HFFc6 (cell line): ENCODE results near the gene AGAP4. TPM values are rescaled to one million over a fixed set of nuclear protein-coding genes. Genes with fewer than 3 reads are reported as not detected.
"Not testable (repeated sequence)": the region's sequence is repeated elsewhere in the genome, so short reads cannot be mapped to it uniquely, and the experiment has no call there.

ENCODE experiments used
- DNase-seq: peaks from one replicate; pipeline ENCODE4 v3.0.0-alpha.2; 2018
- H3K27ac Mint-ChIP-seq: 2 replicates; pipeline ENCODE4 v1.8.0; 2020; ENCODE audit warnings: mild to moderate bottlenecking, mixed read lengths
- H3K27me3 Mint-ChIP-seq: 2 replicates; pipeline ENCODE4 v1.8.0; 2021; ENCODE audit warnings: mild to moderate bottlenecking, moderate library complexity, mixed read lengths; ENCODE audit not compliant: insufficient read depth
- H3K36me3 Mint-ChIP-seq: 2 replicates; pipeline ENCODE4 v1.8.0; 2021; ENCODE audit warnings: low read depth, mixed read lengths
- H3K4me1 Mint-ChIP-seq: 2 replicates; pipeline ENCODE4 v1.8.0; 2020; ENCODE audit warnings: low read depth, mixed read lengths
- H3K4me3 Mint-ChIP-seq: 2 replicates; pipeline ENCODE4 v1.8.0; 2020; ENCODE audit warnings: mild to moderate bottlenecking, moderate library complexity, mixed read lengths
- H3K9me3 Mint-ChIP-seq: 2 replicates; pipeline ENCODE4 v1.8.0; 2020; ENCODE audit warnings: mild to moderate bottlenecking, mixed read lengths
- long read RNA-seq: library from polyadenylated mRNA; unstranded; transcript quantifications from one replicate; pipeline ENCODE4 v2.0.0, GENCODE V29; 2019
- total RNA-seq, 6 experiments: library from RNA; stranded (reverse); fragmentation: NEBNext Ultra II Directional; extraction: Animal tissue kit (Norgen Biotek cat#: 25700); gene quantifications; 2 replicates in 1 of 6; 3 replicates in 5 of 6; pipeline ENCODE4 v1.2.3, GENCODE V29; 2021

AGAP4 gene
- total RNA-seq: 1 to 10 TPM; 3.5 to 7.4 (median 5.1) TPM
- long read RNA-seq, partial matches to known transcripts: 0 of 1 reads
- long read RNA-seq, other reads (novel, unspliced or antisense): 1 of 1 reads

DNA sequence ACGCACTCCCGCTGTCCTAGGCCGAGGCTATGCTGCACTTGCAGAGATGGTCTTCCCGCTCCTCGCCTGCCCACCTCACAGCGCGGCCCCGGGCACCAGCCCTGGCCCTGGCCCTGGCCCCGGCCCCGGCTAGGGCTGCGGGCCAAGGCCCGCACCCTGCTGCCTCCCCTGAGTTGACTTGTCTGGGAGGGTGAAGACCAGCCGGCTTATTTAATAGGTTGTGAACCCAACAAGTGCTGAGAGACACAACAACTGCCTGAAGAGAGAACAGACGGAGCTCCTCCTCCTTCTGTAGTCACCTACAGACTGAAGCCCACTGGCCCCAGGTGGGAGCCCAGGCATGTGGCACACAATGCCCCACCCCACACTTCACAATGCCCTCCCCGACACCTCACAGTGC, at the start of gene AGAP4:
AGAP4 (minus strand) TSS at position 101 of the 400 bp plus-strand sequence. CDS start 153 bp downstream, outside the sequence.
- H3K9me3 Mint-ChIP-seq, H3K27me3 Mint-ChIP-seq, DNase-seq, H3K4me3 Mint-ChIP-seq, H3K36me3 Mint-ChIP-seq, H3K27ac Mint-ChIP-seq, H3K4me1 Mint-ChIP-seq: not testable (repeated sequence)

GRCh38 chr10:45890721-45891120, 43.4 kb upstream of the AGAP4 start:
- H3K27ac Mint-ChIP-seq, H3K4me3 Mint-ChIP-seq, H3K36me3 Mint-ChIP-seq, H3K9me3 Mint-ChIP-seq, H3K27me3 Mint-ChIP-seq, H3K4me1 Mint-ChIP-seq, DNase-seq: not testable (repeated sequence)

- H3K27ac Mint-ChIP-seq, H3K9me3 Mint-ChIP-seq, H3K27me3 Mint-ChIP-seq, H3K4me3 Mint-ChIP-seq, H3K36me3 Mint-ChIP-seq, H3K4me1 Mint-ChIP-seq: not testable (repeated sequence)
- peak; percentile 1 for DNase-seq
Observed at GRCh38 chr10:45889539-45890230, 42.4 kb upstream of the AGAP4 start.

- H3K4me3 Mint-ChIP-seq, H3K36me3 Mint-ChIP-seq, H3K9me3 Mint-ChIP-seq, H3K27me3 Mint-ChIP-seq, H3K4me1 Mint-ChIP-seq: not testable (repeated sequence)
- H3K27ac Mint-ChIP-seq: peak overlapping the region; percentile 78
- DNase-seq: peak; percentile 15
Observed at GRCh38 chr10:45882880-45883279, 35.6 kb upstream of the AGAP4 start.

- not testable (repeated sequence) for H3K36me3 Mint-ChIP-seq, H3K27me3 Mint-ChIP-seq, DNase-seq, H3K4me1 Mint-ChIP-seq, H3K27ac Mint-ChIP-seq, H3K4me3 Mint-ChIP-seq, H3K9me3 Mint-ChIP-seq
Observed at GRCh38 chr10:45865404-45865803, 18.1 kb upstream of the AGAP4 start.

DNA sequence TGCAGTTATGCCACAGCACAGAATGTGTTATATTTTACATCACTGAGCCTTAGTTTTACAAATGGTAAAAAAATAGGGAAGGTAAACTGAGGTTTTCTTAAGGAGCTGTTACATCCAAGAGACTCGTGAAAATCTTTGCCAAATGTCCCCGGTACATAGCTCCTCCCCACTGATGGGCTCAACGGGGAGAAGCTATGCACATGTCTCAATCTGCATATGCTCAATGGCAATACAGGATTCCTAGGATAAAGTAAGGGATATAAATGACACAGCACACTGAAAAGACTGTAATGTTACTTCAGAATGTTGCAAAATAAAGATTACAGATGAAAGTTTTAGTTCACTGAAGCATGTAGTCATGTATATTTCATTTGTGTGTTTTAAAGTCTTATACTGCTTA, 17.0 kb upstream of the AGAP4 start:
- not testable (repeated sequence) for H3K27ac Mint-ChIP-seq, H3K27me3 Mint-ChIP-seq, H3K4me1 Mint-ChIP-seq, H3K9me3 Mint-ChIP-seq, H3K36me3 Mint-ChIP-seq, H3K4me3 Mint-ChIP-seq, DNase-seq

DNA sequence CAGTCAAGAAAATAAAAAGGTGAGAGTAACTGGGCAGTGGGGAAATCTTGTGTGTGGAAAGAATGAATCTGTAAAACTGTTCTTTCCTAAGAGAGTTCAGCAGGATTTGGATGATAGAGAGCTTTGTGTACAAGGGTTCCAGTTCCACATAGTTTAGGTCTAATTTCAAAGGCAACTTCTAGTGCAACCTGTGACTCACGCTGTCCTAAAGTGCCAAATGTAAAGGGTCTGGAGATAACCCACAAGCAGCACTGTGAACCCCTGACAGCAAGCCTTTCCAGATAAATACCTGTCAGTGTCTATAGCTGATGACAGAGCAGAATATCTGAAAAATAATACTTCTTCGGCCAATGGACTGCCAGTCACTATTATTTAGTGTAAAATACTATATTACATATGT, 16.3 kb upstream of the AGAP4 start:
- H3K36me3 Mint-ChIP-seq, H3K9me3 Mint-ChIP-seq, H3K4me3 Mint-ChIP-seq: not testable (repeated sequence)

GRCh38 chr10:45857931-45858330, 10.6 kb upstream of the AGAP4 start:
- H3K4me1 Mint-ChIP-seq, H3K27me3 Mint-ChIP-seq, H3K27ac Mint-ChIP-seq, H3K4me3 Mint-ChIP-seq, H3K9me3 Mint-ChIP-seq, H3K36me3 Mint-ChIP-seq, DNase-seq: not testable (repeated sequence)

More for the DNA sequence above, 16.3 kb upstream of the AGAP4 start:
- not testable (repeated sequence) for DNase-seq, H3K27ac Mint-ChIP-seq, H3K27me3 Mint-ChIP-seq, H3K4me1 Mint-ChIP-seq

DNA sequence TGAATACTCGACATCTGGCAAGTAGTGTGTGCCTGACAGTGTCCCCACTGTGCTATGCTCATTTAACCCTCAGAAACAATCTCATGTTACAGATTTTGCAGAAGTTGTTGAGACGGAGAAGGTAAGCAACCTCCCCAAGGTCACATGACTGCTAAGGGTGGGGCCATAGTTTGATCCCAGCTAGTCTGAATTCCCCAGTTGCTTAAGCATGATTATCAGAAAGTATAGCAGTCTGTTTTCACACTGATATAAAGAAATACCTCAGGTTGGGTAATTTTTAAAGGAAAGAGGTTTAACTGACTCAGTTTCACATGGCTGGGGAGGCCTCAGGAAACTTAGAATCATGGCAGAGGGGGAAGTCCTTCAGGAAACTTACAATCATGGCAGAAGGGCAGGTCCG, 1.2 kb upstream of the AGAP4 start:
- H3K36me3 Mint-ChIP-seq, H3K27me3 Mint-ChIP-seq, H3K27ac Mint-ChIP-seq, H3K9me3 Mint-ChIP-seq, H3K4me1 Mint-ChIP-seq, DNase-seq, H3K4me3 Mint-ChIP-seq: not testable (repeated sequence)

- not testable (repeated sequence) for H3K27me3 Mint-ChIP-seq, H3K4me3 Mint-ChIP-seq, DNase-seq, H3K27ac Mint-ChIP-seq, H3K36me3 Mint-ChIP-seq, H3K9me3 Mint-ChIP-seq, H3K4me1 Mint-ChIP-seq
Observed at GRCh38 chr10:45822918-45823317, 24.4 kb downstream of the AGAP4 start.

- H3K27ac Mint-ChIP-seq, H3K4me3 Mint-ChIP-seq, H3K27me3 Mint-ChIP-seq, H3K4me1 Mint-ChIP-seq, DNase-seq, H3K36me3 Mint-ChIP-seq, H3K9me3 Mint-ChIP-seq: not testable (repeated sequence)
Observed at GRCh38 chr10:45820107-45820830, 27.0 kb downstream of the AGAP4 start.
